SU-DHL-6 (cell line): Measurements from ENCODE around the gene APLN.

Source experiments
- CTCF ChIP-seq: fragments of 200-600 bp; sonication (generic); IDR thresholded peaks from one replicate; pipeline ENCODE4 v1.5.1; 2017; ENCODE audit warnings: antibody characterized with exemption, mild to moderate bottlenecking, low read length, moderate library complexity; ENCODE audit not compliant: insufficient read depth, poor library complexity, severe bottlenecking
- EZH2phosphoT487 ChIP-seq: fragments of 200-600 bp; sonication (generic), shearing (Covaris generic); conservative IDR thresholded peaks from 2 replicates; pipeline ENCODE4 v1.6.1; 2018; ENCODE audit warnings: mild to moderate bottlenecking, antibody characterized with exemption, low read length, moderate library complexity, mixed read lengths

GRCh38 chrX:129661369-129661768, 6.6 kb upstream of the APLN start:
- TF ChIP-seq EZH2phosphoT487 (no peak), CTCF (no peak)
